ENCODE results near the gene SCAMP3. TPM values are rescaled to one million over a fixed set of nuclear protein-coding genes. Genes with fewer than 3 reads are reported as not detected.

SCAMP3 gene
- total and polyA plus RNA-seq, 4 donors, result 14.9 to 47.0 (median 31.7) TPM

Other genes with a start within 250 kb of the SCAMP3 start
- gene DCST2, start 228.6 kb downstream of the SCAMP3 start, total RNA-seq, result under 1 TPM in 1 of 2 donors, not detected in 1; 0.25 TPM
- gene DCST2, start 228.6 kb downstream of the SCAMP3 start, polyA plus RNA-seq, result under 1 TPM; 0.27 to 0.53 TPM
- gene DCST1, start 228.5 kb downstream of the SCAMP3 start, total RNA-seq, result not detected
- not detected for gene DCST1, start 228.5 kb downstream of the SCAMP3 start, polyA plus RNA-seq
- gene ADAM15, start 211.0 kb downstream of the SCAMP3 start, total RNA-seq, result 10 to 100 TPM; 10.8 to 26.8 TPM
- gene ADAM15, start 211.0 kb downstream of the SCAMP3 start, polyA plus RNA-seq, result 10 to 100 TPM; 16.0 to 19.0 TPM
- 1 to 10 TPM; 1.8 to 2.9 TPM for gene EFNA4, start 198.6 kb downstream of the SCAMP3 start, total RNA-seq
- gene EFNA4, start 198.6 kb downstream of the SCAMP3 start, polyA plus RNA-seq, result 1 to 10 TPM; 3.6 to 4.7 TPM
- gene EFNA3, start 183.5 kb downstream of the SCAMP3 start, total RNA-seq, result under 1 TPM; 0.47 to 0.75 TPM
- gene EFNA3, start 183.5 kb downstream of the SCAMP3 start, polyA plus RNA-seq, result 1 to 10 TPM; 1.4 to 3.7 TPM
- gene EFNA1, start 134.5 kb downstream of the SCAMP3 start, total RNA-seq, result 100 to 1,000 TPM in 1 of 2 donors, 10 to 100 TPM in 1; 58.6 to 180 TPM
- 100 to 1,000 TPM; 177 to 236 TPM for gene EFNA1, start 134.5 kb downstream of the SCAMP3 start, polyA plus RNA-seq
- 10 to 100 TPM; 12.7 to 23.3 TPM for gene SLC50A1, start 126.5 kb downstream of the SCAMP3 start, total RNA-seq
- 10 to 100 TPM; 17.3 to 19.1 TPM for gene SLC50A1, start 126.5 kb downstream of the SCAMP3 start, polyA plus RNA-seq
- 10 to 100 TPM; 27.3 to 62.4 TPM for gene DPM3, start 121.8 kb downstream of the SCAMP3 start, total RNA-seq
- 100 to 1,000 TPM in 1 of 2 donors, 10 to 100 TPM in 1; 75.8 to 134 TPM for gene DPM3, start 121.8 kb downstream of the SCAMP3 start, polyA plus RNA-seq
- 10 to 100 TPM; 49.8 TPM for gene KRTCAP2, start 89.1 kb downstream of the SCAMP3 start, total RNA-seq
- 100 to 1,000 TPM; 150 to 224 TPM for gene KRTCAP2, start 89.1 kb downstream of the SCAMP3 start, polyA plus RNA-seq
- gene TRIM46, start 88.5 kb downstream of the SCAMP3 start, total RNA-seq, result under 1 TPM; 0.14 to 0.17 TPM
- gene TRIM46, start 88.5 kb downstream of the SCAMP3 start, polyA plus RNA-seq, result under 1 TPM; 0.07 to 0.11 TPM
- 1 to 10 TPM; 4.0 to 6.9 TPM for gene THBS3, start 54.5 kb downstream of the SCAMP3 start, total RNA-seq
- gene THBS3, start 54.5 kb downstream of the SCAMP3 start, polyA plus RNA-seq, result 1 to 10 TPM; 3.1 to 4.3 TPM
- 10 to 100 TPM; 19.6 to 26.4 TPM for gene MTX1, start 53.7 kb downstream of the SCAMP3 start, total RNA-seq
- 10 to 100 TPM; 30.5 to 38.4 TPM for gene MTX1, start 53.7 kb downstream of the SCAMP3 start, polyA plus RNA-seq
- 1 to 10 TPM; 3.3 to 3.8 TPM for gene ENTREP3, start 6.9 kb downstream of the SCAMP3 start, total RNA-seq
- gene ENTREP3, start 6.9 kb downstream of the SCAMP3 start, polyA plus RNA-seq, result 1 to 10 TPM; 2.8 to 7.9 TPM
- 10 to 100 TPM; 16.5 to 28.2 TPM for gene CLK2, start 11.1 kb upstream of the SCAMP3 start, total RNA-seq
- 10 to 100 TPM in 1 of 2 donors, 1 to 10 TPM in 1; 8.3 to 13.2 TPM for gene CLK2, start 11.1 kb upstream of the SCAMP3 start, polyA plus RNA-seq
- gene HCN3, start 15.1 kb upstream of the SCAMP3 start, total RNA-seq, result 1 to 10 TPM in 1 of 2 donors, under 1 TPM in 1; 0.84 to 1.5 TPM
- 1 to 10 TPM in 1 of 2 donors, under 1 TPM in 1; 0.33 to 1.0 TPM for gene HCN3, start 15.1 kb upstream of the SCAMP3 start, polyA plus RNA-seq
- 10 to 100 TPM; 39.2 to 56.1 TPM for gene PKLR, start 39.1 kb upstream of the SCAMP3 start, total RNA-seq
- gene PKLR, start 39.1 kb upstream of the SCAMP3 start, polyA plus RNA-seq, result 10 to 100 TPM; 10.4 to 41.9 TPM
- 100 to 1,000 TPM; 288 to 370 TPM for gene FDPS, start 46.5 kb upstream of the SCAMP3 start, total RNA-seq
- 100 to 1,000 TPM; 176 to 211 TPM for gene FDPS, start 46.5 kb upstream of the SCAMP3 start, polyA plus RNA-seq
- gene RUSC1, start 58.5 kb upstream of the SCAMP3 start, total RNA-seq, result 1 to 10 TPM; 3.9 to 6.7 TPM
- 1 to 10 TPM; 4.9 to 6.6 TPM for gene RUSC1, start 58.5 kb upstream of the SCAMP3 start, polyA plus RNA-seq